Calu3 (cell line): ENCODE results near the gene PARP3. TPM values are rescaled to one million over a fixed set of nuclear protein-coding genes. Genes with fewer than 3 reads are reported as not detected.
"Not testable (repeated sequence)": the region's sequence is repeated elsewhere in the genome, so short reads cannot be mapped to it uniquely, and the experiment has no call there.

Experiments used
- BruUV-seq: library from RNA; stranded (reverse); fragments of 400-500 nt; replicated peaks from 2 replicates; lab custom pipeline; 2021; lab: Mats Ljungman, UMichigan
- CTCF ChIA-PET: fragments of 300-600 bp; sonication (Branson Sonifier 250); formaldehyde crosslinking; loops from one replicate; lab custom pipeline; 2022; ENCODE audit warnings: antibody characterized with exemption; lab: Charles Lee
- DNase-seq: peaks from one replicate; pipeline ENCODE4 v3.0.0; 2022
- H3K27ac Mint-ChIP-seq: one replicate; pipeline ENCODE4 v1.8.0; 2022; ENCODE audit warnings: mixed read lengths; ENCODE audit not compliant: unreplicated experiment
- H3K27me3 Mint-ChIP-seq: one replicate; pipeline ENCODE4 v1.8.0; 2022; ENCODE audit warnings: mixed read lengths; ENCODE audit not compliant: unreplicated experiment
- H3K36me3 Mint-ChIP-seq: one replicate; pipeline ENCODE4 v1.8.0; 2022; ENCODE audit warnings: mild to moderate bottlenecking, moderate library complexity, mixed read lengths; ENCODE audit not compliant: insufficient read depth, unreplicated experiment
- H3K4me1 Mint-ChIP-seq: one replicate; pipeline ENCODE4 v1.8.0; 2022; ENCODE audit warnings: mild to moderate bottlenecking, low read depth, mixed read lengths; ENCODE audit not compliant: unreplicated experiment
- H3K4me3 Mint-ChIP-seq: one replicate; pipeline ENCODE4 v1.8.0; 2022; ENCODE audit warnings: mild to moderate bottlenecking, low read depth, moderate library complexity, mixed read lengths; ENCODE audit not compliant: unreplicated experiment
- H3K9me3 Mint-ChIP-seq: one replicate; pipeline ENCODE4 v1.8.0; 2022; ENCODE audit warnings: low read depth, mixed read lengths; ENCODE audit not compliant: unreplicated experiment
- intact Hi-C: fragments of 100-400 bp; cut with micrococcal nuclease; formaldehyde crosslinking; loops from one replicate; pipeline ENCODE4 v1.10.0; 2022; ENCODE audit not compliant: unreplicated experiment
- total RNA-seq: library from RNA; stranded (reverse); gene quantifications from 2 replicates; pipeline ENCODE4 v1.2.3, GENCODE V29; 2022
- TF ChIP-seq, protein P1 (sequence below): fragments of 200-600 bp; IDR thresholded peaks from one replicate; pipeline ENCODE4 v1.8.0; 2022; ENCODE audit warnings: antibody characterized with exemption; ENCODE audit not compliant: unreplicated experiment

The PARP3 gene
- total RNA-seq, 1 experiment from 2014 or later: 15.0 TPM

DNA sequence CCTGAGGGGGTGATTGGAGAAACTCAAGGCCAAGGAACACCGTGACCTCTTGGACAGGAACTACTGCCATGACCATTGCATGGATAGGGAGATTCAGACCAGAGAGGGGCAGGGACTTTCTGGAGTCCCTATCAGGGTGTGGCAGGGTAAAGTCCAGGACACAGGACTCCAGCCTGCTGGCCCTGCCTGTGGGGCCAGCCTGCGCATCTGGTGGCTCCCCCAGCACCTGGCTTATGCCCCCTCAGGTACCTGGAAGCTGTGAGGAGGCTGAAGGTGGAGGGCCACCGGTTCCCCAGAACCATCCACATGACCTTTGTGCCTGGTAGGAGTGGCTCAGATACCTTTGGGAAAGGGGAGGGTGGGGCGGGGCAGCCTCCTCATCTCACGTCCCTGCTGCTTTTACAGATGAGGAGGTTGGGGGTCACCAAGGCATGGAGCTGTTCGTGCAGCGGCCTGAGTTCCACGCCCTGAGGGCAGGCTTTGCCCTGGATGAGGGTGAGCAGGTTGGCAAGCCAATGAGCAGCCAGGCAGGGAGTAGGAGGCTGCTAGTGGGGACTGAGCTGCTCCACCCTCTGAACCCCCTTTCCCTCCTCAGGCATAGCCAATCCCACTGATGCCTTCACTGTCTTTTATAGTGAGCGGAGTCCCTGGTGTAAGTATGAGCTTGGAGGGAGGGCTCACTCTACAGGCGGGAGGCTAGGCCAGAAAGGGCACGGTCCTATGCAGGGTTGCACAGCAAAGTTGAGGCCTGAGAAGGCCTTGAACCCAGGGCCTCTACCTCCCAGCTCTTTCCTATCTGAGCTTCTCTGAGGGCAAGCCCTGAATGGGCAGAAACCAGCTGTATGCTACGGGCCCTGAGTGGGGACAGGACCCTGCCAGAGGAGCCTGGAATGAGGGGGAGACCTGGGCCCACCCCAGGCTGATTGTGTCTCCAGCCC is 44.1 kb downstream of the PARP3 start:
- intact Hi-C loops: no loop called here
- BruUV-seq: no TSS peak
- Mint-ChIP-seq H3K27me3 (no peaks in the 10 kb centered on the region), H3K9me3 (no peaks in the 10 kb centered on the region), H3K4me1 (no peaks in the 10 kb centered on the region), H3K4me3 (no peak overlapping the region), H3K27ac (no peak overlapping the region), H3K36me3 (peaks cover 44% of the 10 kb centered on the region)
- TF ChIP-seq, protein P1, sequence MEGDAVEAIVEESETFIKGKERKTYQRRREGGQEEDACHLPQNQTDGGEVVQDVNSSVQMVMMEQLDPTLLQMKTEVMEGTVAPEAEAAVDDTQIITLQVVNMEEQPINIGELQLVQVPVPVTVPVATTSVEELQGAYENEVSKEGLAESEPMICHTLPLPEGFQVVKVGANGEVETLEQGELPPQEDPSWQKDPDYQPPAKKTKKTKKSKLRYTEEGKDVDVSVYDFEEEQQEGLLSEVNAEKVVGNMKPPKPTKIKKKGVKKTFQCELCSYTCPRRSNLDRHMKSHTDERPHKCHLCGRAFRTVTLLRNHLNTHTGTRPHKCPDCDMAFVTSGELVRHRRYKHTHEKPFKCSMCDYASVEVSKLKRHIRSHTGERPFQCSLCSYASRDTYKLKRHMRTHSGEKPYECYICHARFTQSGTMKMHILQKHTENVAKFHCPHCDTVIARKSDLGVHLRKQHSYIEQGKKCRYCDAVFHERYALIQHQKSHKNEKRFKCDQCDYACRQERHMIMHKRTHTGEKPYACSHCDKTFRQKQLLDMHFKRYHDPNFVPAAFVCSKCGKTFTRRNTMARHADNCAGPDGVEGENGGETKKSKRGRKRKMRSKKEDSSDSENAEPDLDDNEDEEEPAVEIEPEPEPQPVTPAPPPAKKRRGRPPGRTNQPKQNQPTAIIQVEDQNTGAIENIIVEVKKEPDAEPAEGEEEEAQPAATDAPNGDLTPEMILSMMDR: no peak
- no peak for DNase-seq
- CTCF ChIA-PET: interaction anchor here (0.6 kb wide), 1 partner anchor 691 kb away, joined by 6 read pairs; no protein-coding TSS in a partner anchor

DNA sequence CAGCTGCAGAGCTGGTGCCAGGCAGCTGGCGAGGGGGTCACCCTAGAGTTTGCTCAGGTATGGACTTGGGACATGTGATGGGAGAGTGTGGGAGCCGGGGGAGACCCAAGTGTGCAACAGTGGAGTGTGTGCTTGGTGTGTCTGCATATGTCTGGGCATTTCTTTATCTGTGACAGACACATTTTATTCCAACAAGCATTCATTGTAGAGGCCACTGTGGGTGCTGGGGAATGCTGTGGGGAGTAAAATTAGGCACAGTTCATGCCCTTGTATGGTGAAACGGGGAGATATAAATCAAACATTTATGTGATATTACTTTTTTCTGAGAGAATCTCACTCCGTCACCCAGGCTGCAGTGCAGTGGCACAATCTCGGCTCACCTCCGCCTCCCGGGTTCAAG is 45.4 kb downstream of the PARP3 start:
- peaks cover 48% of the 10 kb centered on the region for H3K36me3 Mint-ChIP-seq
- no peaks in the 10 kb centered on the region for H3K9me3 Mint-ChIP-seq
- intact Hi-C loops: no loop called here
- no TSS peak for BruUV-seq
- CTCF ChIA-PET: no interaction called here
- no peaks in the 10 kb centered on the region for H3K27me3 Mint-ChIP-seq
- H3K4me1 Mint-ChIP-seq: no peaks in the 10 kb centered on the region
- no peak overlapping the region for H3K27ac Mint-ChIP-seq
- no peak for DNase-seq
- H3K4me3 Mint-ChIP-seq: no peak overlapping the region
- TF ChIP-seq, protein P1: no peak

DNA sequence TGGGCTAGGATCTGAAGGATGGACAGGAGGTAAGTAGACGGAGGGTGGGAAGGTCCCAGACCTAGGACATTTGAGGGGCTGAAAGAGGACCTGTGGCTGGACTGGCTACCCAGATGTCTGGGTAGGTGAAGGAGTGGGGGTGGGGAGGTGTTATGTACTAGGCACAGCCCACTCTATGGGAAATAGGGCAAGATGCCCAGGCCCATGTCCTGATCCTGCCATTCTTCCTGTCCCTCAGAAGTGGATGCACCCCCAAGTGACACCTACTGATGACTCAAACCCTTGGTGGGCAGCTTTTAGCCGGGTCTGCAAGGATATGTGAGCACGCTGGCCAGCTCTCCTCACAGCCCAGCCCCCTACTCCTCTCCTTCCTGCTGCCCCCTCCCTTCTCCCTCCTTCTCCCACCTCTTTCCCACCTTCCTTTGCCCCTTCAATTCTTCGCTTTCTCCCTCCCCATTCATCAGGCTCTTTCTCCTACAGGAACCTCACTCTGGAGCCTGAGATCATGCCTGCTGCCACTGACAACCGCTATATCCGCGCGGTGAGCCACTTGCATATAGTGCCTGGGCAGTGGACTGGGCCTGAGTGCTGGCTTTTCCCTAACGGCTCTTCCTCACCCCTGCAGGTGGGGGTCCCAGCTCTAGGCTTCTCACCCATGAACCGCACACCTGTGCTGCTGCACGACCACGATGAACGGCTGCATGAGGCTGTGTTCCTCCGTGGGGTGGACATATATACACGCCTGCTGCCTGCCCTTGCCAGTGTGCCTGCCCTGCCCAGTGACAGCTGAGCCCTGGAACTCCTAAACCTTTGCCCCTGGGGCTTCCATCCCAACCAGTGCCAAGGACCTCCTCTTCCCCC is 46.4 kb downstream of the PARP3 start:
- TF ChIP-seq, protein P1: no peak
- CTCF ChIA-PET: interaction anchor here (0.7 kb wide), 1 partner anchor 360 kb away, joined by 9 read pairs; no protein-coding TSS in a partner anchor
- Mint-ChIP-seq H3K4me3 (no peak overlapping the region), H3K27ac (peak overlapping the region; percentile 42), H3K36me3 (peaks cover 47% of the 10 kb centered on the region), H3K4me1 (no peaks in the 10 kb centered on the region), H3K27me3 (no peaks in the 10 kb centered on the region), H3K9me3 (no peaks in the 10 kb centered on the region)
- no TSS peak for BruUV-seq
- DNase-seq: no peak
- intact Hi-C loops: no loop called here

DNA sequence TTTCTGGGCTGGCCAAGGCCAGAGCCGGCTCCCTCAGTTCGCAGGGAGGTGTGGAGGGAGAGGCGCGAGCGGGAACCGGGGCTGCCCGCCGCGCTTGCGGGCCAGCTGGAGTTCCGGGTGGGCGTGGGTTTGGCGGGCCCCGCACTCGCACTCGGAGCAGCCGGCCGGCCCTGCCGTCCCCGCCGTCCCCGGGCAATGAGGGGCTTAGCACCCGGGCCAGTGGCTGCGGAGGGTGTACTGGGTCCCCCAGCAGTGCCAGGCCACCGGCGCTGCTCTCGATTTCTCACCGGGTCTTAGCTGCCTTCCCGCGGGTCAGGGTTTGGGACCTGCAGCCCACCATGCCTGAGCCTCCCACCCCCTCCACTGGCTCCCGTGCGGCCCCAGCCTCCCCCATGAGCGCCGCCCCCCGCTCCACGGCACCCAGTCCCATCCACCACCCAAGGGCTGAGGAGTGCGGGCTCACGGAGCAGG is 48.4 kb downstream of the PARP3 start:
- intact Hi-C loops, H3K27ac Mint-ChIP-seq, H3K4me1 Mint-ChIP-seq, H3K27me3 Mint-ChIP-seq, BruUV-seq, H3K9me3 Mint-ChIP-seq, H3K4me3 Mint-ChIP-seq, DNase-seq: not testable (repeated sequence)
- CTCF ChIA-PET: interaction anchor here (1.8 kb wide), 1 partner anchor 8 kb away, joined by 10 read pairs; the partner anchor contains the start of gene ACY1
- peaks cover 59% of the 10 kb centered on the region for H3K36me3 Mint-ChIP-seq
